H1 (cell line): ENCODE results near the gene MMS22L. TPM values are rescaled to one million over a fixed set of nuclear protein-coding genes. Genes with fewer than 3 reads are reported as not detected.

Source experiments
- CBX5 ChIP-seq: fragments of 300-800, 300-1000 bp; sonication (generic); IDR thresholded peaks from 2 replicates; pipeline ENCODE4 v1.7.1; 2016; ENCODE audit warnings: antibody characterized with exemption, low read length, low read depth
- polyA plus RNA-seq, 7 experiments: library from polyadenylated mRNA; depleted of rRNA in 3 of 7; stranded (reverse) in 5 of 7; unstranded in 2 of 7; fragments of >200 nt in 5 of 7; fragments of 200-250 nt in 2 of 7; gene quantifications; 1 replicate in 5 of 7; 2 replicates in 1 of 7; 4 replicates in 1 of 7; pipeline versions ENCODE4 v1.2.1 to v1.2.3, GENCODE V29; 2011 to 2013; ENCODE audit warnings: missing spikeins in 2 of 7, mixed read lengths in 2 of 7
- total RNA-seq: library from RNA; stranded (reverse); fragmentation: NEBNext Ultra II Directional; extraction: Animal tissue kit (Norgen Biotek cat#: 25700); gene quantifications from 2 replicates; pipeline ENCODE4 v1.2.1, GENCODE V29; 2021

The MMS22L gene
- total and polyA plus RNA-seq, 2 of the 8 experiments (the other 6 are each of a cell fraction or from before 2014, with no cell fraction given) = 11.1 to 32.6 TPM

- no peak for TF ChIP-seq CBX5
Observed at GRCh38 chr6:97111243-97111642, 171.8 kb downstream of the MMS22L start (continued).
